Aorta (tissue), 5 donors: Measurements from ENCODE around the gene RANBP3. TPM values are rescaled to one million over a fixed set of nuclear protein-coding genes. Genes with fewer than 3 reads are reported as not detected.

ENCODE experiments used
- ATAC-seq: fragments of 200-7000 bp; cut with Tn5 transposase; one replicate; pipeline ENCODE4 v1.9.1; 2022; ENCODE audit warnings: moderate library complexity; ENCODE audit not compliant: low FRiP score
- DNase-seq, 2 donors: peaks; one replicate each; pipeline ENCODE4 v3.0.0-alpha.2; 2020
- H3K27ac ChIP-seq, 2 donors: one replicate each; pipeline ENCODE4 v1.5.1; 2013; ENCODE audit warnings: low read length in 2 of 2, mild to moderate bottlenecking in 2 of 2, moderate library complexity in 2 of 2, control low read depth in 1 of 2, inconsistent platforms in 1 of 2, low read depth in 1 of 2
- H3K27me3 ChIP-seq, 2 donors: one replicate each; pipeline ENCODE4 v1.6.1; 2013; ENCODE audit warnings: control low read depth in 1 of 2, low read length in 1 of 2, mild to moderate bottlenecking in 1 of 2, moderate library complexity in 1 of 2; ENCODE audit not compliant: insufficient read depth in 2 of 2, control insufficient read depth in 1 of 2
- H3K36me3 ChIP-seq, 2 donors: one replicate each; pipeline ENCODE4 v1.6.1; 2013; ENCODE audit warnings: control low read depth in 1 of 2, low read length in 1 of 2, mild to moderate bottlenecking in 1 of 2; ENCODE audit not compliant: insufficient read depth in 2 of 2, control insufficient read depth in 1 of 2
- H3K4me1 ChIP-seq, 2 donors: one replicate each; pipeline ENCODE4 v1.6.1; 2013; ENCODE audit warnings: low read length in 2 of 2, control low read depth in 1 of 2, mild to moderate bottlenecking in 1 of 2, moderate library complexity in 1 of 2; ENCODE audit not compliant: insufficient read depth in 2 of 2, control insufficient read depth in 1 of 2
- H3K4me3 ChIP-seq, 2 donors: one replicate each; pipeline ENCODE4 v1.5.1; 2013; ENCODE audit warnings: low read length in 2 of 2, control low read depth in 1 of 2, mild to moderate bottlenecking in 1 of 2
- H3K9me3 ChIP-seq: one replicate; pipeline ENCODE4 v1.6.1; 2013; ENCODE audit warnings: mild to moderate bottlenecking, low read length; ENCODE audit not compliant: control insufficient read depth
- WGBS, 2 donors: extraction: QIAGEN DNeasy Blood & Tissue Kit; methylation state at CpG; one replicate each; pipeline ENCODE4 v1.1.7; 2013; 5-methylcytosine and 5-hydroxymethylcytosine counted together
- intact Hi-C, 2 donors: fragments of 100-400 bp; cut with DNase I; formaldehyde crosslinking; loops; one replicate each; pipeline versions ENCODE4 v1.14.2 to v1.15.0; 2022
- polyA plus RNA-seq, 2 donors: library from polyadenylated mRNA; stranded (reverse); fragments of 200-250 nt; gene quantifications; one replicate each; pipeline ENCODE4 v1.2.3, GENCODE V29; 2013
- total RNA-seq, 2 donors: library from RNA; stranded (reverse); fragmentation: NEBNext Ultra II Directional; extraction: Animal tissue kit (Norgen Biotek cat#: 25700); gene quantifications; one replicate each; pipeline ENCODE4 v1.2.1, GENCODE V29; 2021
- donor health status: healthy with polysubstance abuse.
- donor health status: Bipolar disorder and iron deficiency.
- donor health status: DM: no; HTN: no; CAD: no.
- donor health status: DM: no; HTN: no; CAD: no.
- donor health status: DM: yes; HTN: yes; CAD: no.

Gene RANBP3
- total and polyA plus RNA-seq, 4 donors: 19.5 to 63.2 (median 50.6) TPM

DNA sequence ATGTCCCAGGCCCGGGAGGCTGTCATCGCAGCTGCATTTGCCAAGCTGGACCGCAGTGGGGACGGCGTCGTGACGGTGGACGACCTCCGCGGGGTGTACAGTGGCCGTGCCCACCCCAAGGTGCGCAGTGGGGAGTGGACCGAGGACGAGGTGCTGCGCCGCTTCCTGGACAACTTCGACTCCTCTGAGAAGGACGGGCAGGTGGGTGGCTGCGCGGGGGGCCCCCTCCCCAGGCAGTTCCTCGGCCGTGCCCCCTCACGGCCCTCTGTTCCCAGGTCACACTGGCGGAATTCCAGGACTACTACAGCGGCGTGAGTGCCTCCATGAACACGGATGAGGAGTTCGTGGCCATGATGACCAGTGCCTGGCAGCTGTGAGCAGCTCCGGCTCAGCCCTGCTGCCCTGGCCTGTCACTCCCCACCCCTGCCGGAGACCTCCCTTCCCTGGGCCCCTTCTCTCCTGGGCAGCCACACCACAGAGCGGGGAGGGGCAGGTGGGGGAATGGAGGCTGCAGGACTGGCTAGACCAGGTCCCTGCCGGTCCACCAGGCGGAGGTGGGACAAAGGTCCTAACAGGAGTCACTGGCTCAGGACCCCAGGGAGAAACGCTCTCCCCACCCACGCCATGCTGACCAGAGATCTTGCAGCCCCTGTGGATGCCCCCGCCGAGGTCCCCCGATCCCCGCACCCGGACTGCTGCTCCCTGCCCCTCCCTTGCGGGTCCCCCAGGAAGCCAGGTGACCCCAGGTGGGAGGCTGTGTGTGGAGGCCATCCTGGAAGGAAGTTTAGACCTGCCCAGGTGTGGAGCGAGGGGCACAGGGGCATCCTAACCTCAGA is 62.8 kb downstream of the RANBP3 start:
- Histone ChIP-seq H3K9me3 (no peaks in the 10 kb centered on the region), H3K27me3 (no peaks in the 10 kb centered on the region), H3K4me1 (no peaks in the 10 kb centered on the region), H3K4me3 (no peak overlapping the region), H3K36me3 (peaks cover 0 to 6% of the 10 kb centered on the region in 2 donors), H3K27ac (no peak overlapping the region)
- no peak for ATAC-seq
- 88% methylated on average over 41 to 42 of the region's 42 CpGs for WGBS, 2 donors
- intact Hi-C loops: no loop called here
- DNase-seq: peak in 1 of 2 donors; percentile 75

DNA sequence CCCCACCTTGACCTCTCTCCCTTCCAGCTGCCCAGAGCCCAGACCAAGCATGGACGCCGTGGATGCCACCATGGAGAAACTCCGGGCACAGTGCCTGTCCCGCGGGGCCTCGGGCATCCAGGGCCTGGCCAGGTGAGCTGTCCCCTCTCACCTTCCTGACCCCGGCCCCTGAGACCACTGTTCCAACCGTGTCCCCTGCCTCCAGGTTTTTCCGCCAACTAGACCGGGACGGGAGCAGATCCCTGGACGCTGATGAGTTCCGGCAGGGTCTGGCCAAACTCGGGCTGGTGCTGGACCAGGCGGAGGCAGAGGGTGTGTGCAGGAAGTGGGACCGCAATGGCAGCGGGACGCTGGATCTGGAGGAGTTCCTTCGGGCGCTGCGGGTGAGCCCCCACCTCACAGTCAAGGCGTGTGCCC is 63.6 kb downstream of the RANBP3 start:
- H3K4me3 ChIP-seq: no peak overlapping the region
- H3K27ac ChIP-seq: no peak overlapping the region
- WGBS, 2 donors: 77 to 78% methylated on average over 22 of the region's 22 CpGs
- no peaks in the 10 kb centered on the region for H3K4me1 ChIP-seq
- H3K36me3 ChIP-seq: peaks cover 0 to 6% of the 10 kb centered on the region in 2 donors
- no peaks in the 10 kb centered on the region for H3K27me3 ChIP-seq
- H3K9me3 ChIP-seq: no peaks in the 10 kb centered on the region
- intact Hi-C loops: no loop called here
- ATAC-seq (no peak), DNase-seq (no peak)

DNA sequence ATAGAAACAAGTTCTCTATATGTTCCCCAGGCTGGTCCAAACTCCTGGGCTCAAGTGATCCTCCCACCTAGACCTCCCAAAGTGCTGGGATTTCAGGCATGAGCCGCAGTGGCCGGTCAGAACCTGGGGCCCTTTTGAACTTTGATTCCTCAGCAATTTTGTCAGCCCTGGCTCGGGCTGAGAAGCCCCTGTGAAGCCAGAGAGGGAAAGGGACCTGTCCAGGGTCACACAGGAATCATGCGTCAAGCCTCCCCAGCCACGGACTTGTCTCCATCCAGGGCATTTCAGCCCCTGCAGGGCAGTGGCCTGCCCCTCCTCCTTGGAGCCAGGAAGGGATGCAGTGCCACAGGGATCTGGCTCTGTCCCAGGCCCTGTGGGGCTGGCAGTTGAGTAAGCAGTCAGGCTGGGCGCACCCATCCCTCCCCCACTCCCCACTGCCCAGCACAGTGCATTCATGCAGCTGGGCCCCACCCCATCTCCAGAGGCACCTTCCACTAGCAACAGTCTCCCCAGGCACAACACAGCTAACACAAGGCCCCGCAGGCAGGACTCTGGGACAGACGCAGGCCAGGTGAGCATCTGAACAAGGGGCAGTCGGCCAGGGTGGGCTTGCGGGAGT is 64.1 kb downstream of the RANBP3 start, which contains the start of gene CAPS:
Gene CAPS, plus strand, starts transcription at position 516 of the 619 bp plus-strand sequence. CDS start 153 bp downstream, outside the sequence.
- Histone ChIP-seq H3K27me3 (no peaks in the 10 kb centered on the region), H3K36me3 (peaks cover 0 to 9% of the 10 kb centered on the region in 2 donors), H3K9me3 (no peaks in the 10 kb centered on the region), H3K4me3 (no peak within 1 kb of the TSS), H3K4me1 (no peaks in the 10 kb centered on the region), H3K27ac (no peak within 1 kb of the TSS)
- ATAC-seq (peak; percentile 29), DNase-seq (peak in 1 of 2 donors; percentile 81)
- 63 to 64% methylated on average over 10 of the region's 10 CpGs for WGBS, 2 donors
- intact Hi-C loops: no loop called here

DNA sequence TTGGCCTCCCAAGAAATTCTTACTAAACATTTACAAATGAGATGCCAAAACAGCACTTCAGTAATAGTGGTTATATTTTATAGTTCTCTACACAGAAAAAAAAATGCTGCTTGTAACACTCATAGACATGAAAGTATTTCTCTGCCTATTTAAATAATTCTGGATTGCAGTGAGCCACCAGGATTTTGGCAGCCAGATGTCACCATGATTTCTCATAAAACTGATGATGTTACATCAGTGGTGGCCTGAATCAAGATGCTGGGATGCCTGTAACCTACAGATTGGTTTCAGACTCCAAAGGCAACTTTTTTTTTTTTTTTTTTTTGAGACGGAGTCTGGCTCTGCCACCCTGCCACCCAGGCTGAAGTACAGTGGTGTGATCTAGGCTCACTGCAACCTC is 66.6 kb downstream of the RANBP3 start:
- Histone ChIP-seq H3K9me3 (no peaks in the 10 kb centered on the region), H3K4me1 (no peaks in the 10 kb centered on the region), H3K27me3 (no peaks in the 10 kb centered on the region), H3K36me3 (peaks cover 0 to 3% of the 10 kb centered on the region in 2 donors), H3K4me3 (no peak overlapping the region), H3K27ac (no peak overlapping the region)
- ATAC-seq (no peak), DNase-seq (no peak)
- intact Hi-C loops: no loop called here
- 37 to 82% methylated on average over 1 of the region's 1 CpG for WGBS, 2 donors

DNA sequence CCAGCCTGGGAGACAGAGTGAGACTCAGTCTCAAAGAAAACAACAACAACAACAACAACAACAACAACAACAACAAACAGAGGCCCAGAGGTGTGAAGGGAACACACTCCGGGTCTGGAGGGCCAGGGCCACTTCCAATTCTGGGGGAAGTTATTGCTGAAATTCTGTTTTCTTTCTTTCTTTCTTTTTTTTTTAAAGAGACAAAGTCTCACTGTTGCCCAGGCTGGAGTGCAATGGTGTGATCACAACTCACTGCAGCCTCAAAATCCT is 67.4 kb downstream of the RANBP3 start:
- Histone ChIP-seq H3K27me3 (no peaks in the 10 kb centered on the region), H3K4me1 (no peaks in the 10 kb centered on the region), H3K4me3 (no peak overlapping the region), H3K9me3 (no peaks in the 10 kb centered on the region), H3K36me3 (peaks cover 0 to 3% of the 10 kb centered on the region in 2 donors), H3K27ac (no peak overlapping the region)
- DNase-seq (no peak), ATAC-seq (no peak)
- WGBS, 2 donors: 59 to 72% methylated on average over 1 of the region's 1 CpG
- intact Hi-C loops: no loop called here

DNA sequence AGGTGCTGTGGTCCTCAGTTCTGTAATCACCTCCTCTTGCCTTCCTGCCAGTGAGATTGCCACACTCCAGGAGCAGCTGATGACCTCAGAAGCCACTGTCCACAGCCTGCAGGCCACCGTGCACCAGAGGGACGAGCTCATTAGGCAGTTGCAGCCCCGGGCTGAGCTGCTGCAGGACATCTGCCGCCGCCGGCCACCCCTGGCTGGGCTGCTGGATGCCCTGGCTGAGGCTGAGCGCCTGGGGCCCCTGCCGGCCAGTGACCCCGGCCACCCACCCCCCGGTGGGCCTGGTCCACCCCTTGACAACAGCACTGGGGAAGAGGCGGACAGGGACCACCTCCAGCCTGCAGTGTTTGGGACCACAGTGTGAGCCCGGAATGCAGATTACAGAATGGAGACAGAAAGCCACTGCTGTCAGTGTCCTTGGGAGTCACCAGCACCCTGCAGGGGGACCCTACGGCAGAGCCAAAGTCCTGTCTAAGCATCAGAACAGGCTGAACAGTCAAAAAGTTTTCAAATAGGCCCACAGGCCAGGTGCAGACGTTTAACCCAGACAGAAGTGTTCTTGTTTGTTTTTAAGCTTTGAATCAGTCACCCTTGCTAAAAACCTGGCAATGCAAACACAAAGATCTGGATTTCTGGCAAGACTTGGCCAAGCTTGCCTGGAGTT is 69.0 kb downstream of the RANBP3 start:
- H3K9me3 ChIP-seq: no peaks in the 10 kb centered on the region
- H3K27me3 ChIP-seq: no peaks in the 10 kb centered on the region
- no peak overlapping the region for H3K4me3 ChIP-seq
- no peak overlapping the region for H3K27ac ChIP-seq
- H3K36me3 ChIP-seq: peaks cover 0 to 3% of the 10 kb centered on the region in 2 donors
- 73 to 74% methylated on average over 14 of the region's 14 CpGs for WGBS, 2 donors
- intact Hi-C loops: no loop called here
- H3K4me1 ChIP-seq: no peaks in the 10 kb centered on the region
- DNase-seq (peak in 1 of 2 donors; percentile 75), ATAC-seq (no peak)

DNA sequence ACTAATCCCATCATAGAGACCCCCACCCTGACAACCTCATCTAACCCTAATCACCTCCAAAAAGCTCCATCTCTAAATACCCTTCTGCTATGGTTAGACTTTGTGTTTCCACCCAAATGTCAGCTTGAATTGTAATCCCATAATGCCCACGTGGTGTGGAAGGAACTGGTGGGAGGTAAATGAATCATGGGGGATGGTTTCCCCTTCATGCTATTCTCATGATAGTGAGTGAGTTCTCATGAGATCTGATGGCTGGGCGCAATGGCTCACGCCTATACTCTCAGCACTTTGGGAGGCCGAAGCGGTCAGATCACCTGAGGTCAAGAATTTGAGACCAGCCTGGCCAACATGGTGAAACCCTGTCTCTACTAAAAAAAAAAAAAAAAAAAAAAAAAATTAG is 70.7 kb downstream of the RANBP3 start:
- no peak overlapping the region for H3K4me3 ChIP-seq
- H3K36me3 ChIP-seq: peaks cover 0 to 3% of the 10 kb centered on the region in 2 donors
- DNase-seq: no peak
- no peaks in the 10 kb centered on the region for H3K27me3 ChIP-seq
- intact Hi-C loops: no loop called here
- no peaks in the 10 kb centered on the region for H3K9me3 ChIP-seq
- ATAC-seq: no peak
- no peak overlapping the region for H3K27ac ChIP-seq
- 63 to 83% methylated on average over 5 of the region's 5 CpGs for WGBS, 2 donors
- H3K4me1 ChIP-seq: no peaks in the 10 kb centered on the region

DNA sequence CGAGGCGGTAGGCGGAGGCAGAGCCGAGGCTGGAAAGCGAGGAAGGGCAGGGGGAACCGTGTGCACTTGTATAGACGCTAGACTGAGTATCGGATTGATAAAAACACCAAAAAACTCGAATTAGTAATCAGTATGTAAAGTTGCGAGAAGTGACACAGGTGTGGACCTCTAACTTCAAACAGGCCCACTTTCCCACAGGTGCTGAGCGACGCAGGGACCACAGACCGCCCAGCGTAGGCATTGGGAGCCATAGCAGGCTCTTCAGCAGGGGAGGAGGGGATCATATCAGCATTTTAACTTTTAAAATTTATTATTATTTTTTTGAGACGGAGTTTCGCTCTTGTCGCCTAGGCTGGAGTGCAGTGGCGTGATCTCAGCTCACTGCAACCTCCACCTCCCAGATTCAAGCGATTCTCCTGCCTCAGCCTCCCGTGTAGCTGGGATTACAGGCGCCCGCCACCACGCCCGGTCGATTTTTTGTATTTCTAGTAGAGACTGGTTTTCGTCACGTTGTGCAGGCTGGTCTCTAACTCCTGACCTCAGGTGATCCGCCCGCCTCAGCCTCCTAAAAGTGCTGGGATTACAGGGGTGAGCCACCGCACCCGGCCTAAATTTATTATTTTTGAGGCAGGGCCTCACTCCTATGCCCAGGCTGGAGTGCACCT is 72.7 kb downstream of the RANBP3 start:
- Histone ChIP-seq H3K4me3 (peak overlapping the region; percentile 55 to 62), H3K27me3 (no peaks in the 10 kb centered on the region), H3K27ac (peak overlapping the region in 1 of 2 donors; percentile 58), H3K9me3 (no peaks in the 10 kb centered on the region), H3K4me1 (no peaks in the 10 kb centered on the region), H3K36me3 (peaks cover 0 to 3% of the 10 kb centered on the region in 2 donors)
- intact Hi-C loops: no loop called here
- 49 to 50% methylated on average over 31 of the region's 31 CpGs for WGBS, 2 donors
- no peak for ATAC-seq
- no peak for DNase-seq
